ENCODE data around the gene SHH.

SHH gene

DNA sequence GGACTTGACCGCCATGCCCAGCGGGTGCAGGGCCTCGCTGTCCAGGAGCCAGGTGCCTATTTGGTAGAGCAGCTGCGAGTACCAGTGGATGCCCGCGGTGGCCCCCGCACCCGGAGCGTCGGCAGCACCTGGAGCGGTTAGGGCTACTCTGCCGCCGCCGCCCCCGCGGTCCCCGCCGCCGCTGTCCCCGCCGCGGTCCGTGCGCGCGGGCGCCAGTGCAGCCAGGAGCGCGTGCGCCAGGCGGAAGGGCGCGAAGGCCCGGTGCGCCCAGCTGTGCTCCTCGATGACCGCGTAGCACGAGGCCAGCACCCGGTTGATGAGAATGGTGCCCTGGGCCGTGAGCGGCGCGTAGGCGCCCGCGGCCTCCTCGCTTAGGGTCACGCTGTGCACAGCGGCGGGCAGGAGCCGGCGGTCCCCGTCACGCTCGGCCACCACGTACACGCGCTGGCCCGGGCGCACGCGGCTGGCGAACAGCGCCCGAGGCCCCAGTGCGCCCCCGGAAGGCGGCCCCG, 9.3 kb downstream of the SHH start:
- no peak for DNase-seq (ENCODE audit: low read depth)
- TF ChIP-seq CTCF (IDR thresholded peaks at IDR 0.05; ENCODE audit: control insufficient read depth, insufficient read depth, low read depth, low read length, missing control alignments): no peak
- no peak overlapping the region for H3K4me3 ChIP-seq (ENCODE audit: control insufficient read depth, low read depth, low read length)

GRCh38 chr7:155802291-155802690, 10.0 kb downstream of the SHH start:
- H3K4me3 ChIP-seq (ENCODE audit: control insufficient read depth, low read depth, low read length): no peak overlapping the region
- DNase-seq (ENCODE audit: low read depth): no peak
- no peak for TF ChIP-seq CTCF (IDR thresholded peaks at IDR 0.05; ENCODE audit: control insufficient read depth, insufficient read depth, low read depth, low read length, missing control alignments)

DNA sequence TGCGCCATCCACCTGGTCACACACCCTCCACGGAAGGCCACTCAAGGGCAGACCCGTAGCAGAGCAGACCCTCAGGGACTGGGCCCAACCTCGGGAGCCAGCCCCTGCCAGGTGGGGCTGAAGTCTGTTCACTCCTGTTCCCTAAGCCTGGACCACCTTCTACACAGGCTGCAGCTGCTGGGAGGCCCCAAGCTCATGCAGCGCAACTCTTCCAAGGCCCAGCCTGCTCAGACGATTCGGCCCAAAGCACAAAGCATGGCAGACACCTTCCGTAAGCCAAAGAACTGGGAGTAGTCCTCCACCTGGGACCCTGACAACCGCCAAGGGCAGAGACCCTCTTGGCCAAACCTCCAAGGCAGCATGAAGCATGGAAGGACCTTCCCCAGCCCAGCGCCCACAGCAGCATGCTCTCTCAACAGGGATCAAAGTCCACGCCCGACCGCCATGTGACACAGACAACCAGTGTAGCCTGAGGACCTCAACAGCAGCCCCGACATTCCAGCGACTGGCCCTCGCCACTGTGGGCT, 11.5 kb downstream of the SHH start:
- no peak for DNase-seq (ENCODE audit: low read depth)
- TF ChIP-seq CTCF (IDR thresholded peaks at IDR 0.05; ENCODE audit: control insufficient read depth, insufficient read depth, low read depth, low read length, missing control alignments): no peak
- H3K4me3 ChIP-seq (ENCODE audit: control insufficient read depth, low read depth, low read length): no peak overlapping the region

GRCh38 chr7:155800301-155800700, 12.0 kb downstream of the SHH start:
- no peak for TF ChIP-seq CTCF (IDR thresholded peaks at IDR 0.05; ENCODE audit: control insufficient read depth, insufficient read depth, low read depth, low read length, missing control alignments)
- no peak for DNase-seq (ENCODE audit: low read depth)
- no peak overlapping the region for H3K4me3 ChIP-seq (ENCODE audit: control insufficient read depth, low read depth, low read length)

- no peak overlapping the region for H3K4me3 ChIP-seq (ENCODE audit: control insufficient read depth, low read depth, low read length)
- no peak for DNase-seq (ENCODE audit: low read depth)
- TF ChIP-seq CTCF (IDR thresholded peaks at IDR 0.05; ENCODE audit: control insufficient read depth, insufficient read depth, low read depth, low read length, missing control alignments): no peak
Observed at GRCh38 chr7:155799514-155799913, 12.7 kb downstream of the SHH start.

GRCh38 chr7:155798673-155799439, 13.4 kb downstream of the SHH start:
- TF ChIP-seq CTCF (IDR thresholded peaks at IDR 0.05; ENCODE audit: control insufficient read depth, insufficient read depth, low read depth, low read length, missing control alignments): no peak
- H3K4me3 ChIP-seq (ENCODE audit: control insufficient read depth, low read depth, low read length): no peak overlapping the region
- no peak for DNase-seq (ENCODE audit: low read depth)

Data from AG09309 (cell line).